HepG2 (cell line): Measurements from ENCODE around the gene PEX13. TPM values are rescaled to one million over a fixed set of nuclear protein-coding genes. Genes with fewer than 3 reads are reported as not detected.

Experiments
- E2F2 ChIP-seq: sonication (generic); formaldehyde crosslinking; IDR thresholded peaks from 2 replicates; pipeline ENCODE4 v1.4.0; 2020; ENCODE audit warnings: missing genetic modification reagents, borderline replicate concordance
- ELF3 ChIP-seq: IDR thresholded peaks from 2 replicates; pipeline ENCODE4 v1.6.1; 2016; ENCODE audit warnings: missing genetic modification reagents, missing compliant biosample characterization
- FOXM1 ChIP-seq: sonication (generic); formaldehyde crosslinking; IDR thresholded peaks from 2 replicates; pipeline ENCODE4 v1.5.0; 2020; ENCODE audit warnings: missing genetic modification reagents
- JARID2 ChIP-seq: sonication (generic); formaldehyde crosslinking; IDR thresholded peaks from 2 replicates; pipeline ENCODE4 v1.8.1; 2023; ENCODE audit warnings: missing genetic modification reagents, inconsistent platforms; ENCODE audit not compliant: insufficient replicate concordance
- JUN ChIP-seq: sonication (generic); formaldehyde crosslinking; IDR thresholded peaks from 2 replicates; pipeline ENCODE4 v1.4.0; 2020; ENCODE audit warnings: mild to moderate bottlenecking, missing genetic modification reagents
- KLF13 ChIP-seq: sonication (generic); formaldehyde crosslinking; IDR thresholded peaks from 2 replicates; pipeline ENCODE4 v1.4.0; 2020; ENCODE audit warnings: mild to moderate bottlenecking, missing genetic modification reagents
- NFYC ChIP-seq: IDR thresholded peaks from 2 replicates; pipeline ENCODE4 v1.6.1; 2016; ENCODE audit warnings: missing genetic modification reagents, missing compliant biosample characterization
- PAX8 ChIP-seq: sonication (generic); formaldehyde crosslinking; IDR thresholded peaks from 2 replicates; pipeline ENCODE4 v1.8.0; 2022; ENCODE audit warnings: mild to moderate bottlenecking, missing genetic modification reagents, borderline replicate concordance
- PHF21A ChIP-seq: sonication (generic); formaldehyde crosslinking; IDR thresholded peaks from 2 replicates; pipeline ENCODE4 v1.5.0; 2020; ENCODE audit warnings: mild to moderate bottlenecking, missing genetic modification reagents
- RBAK ChIP-seq: sonication (generic); formaldehyde crosslinking; IDR thresholded peaks from 2 replicates; pipeline ENCODE4 v1.5.1; 2020; ENCODE audit warnings: mild to moderate bottlenecking, missing genetic modification reagents
- RFX3 ChIP-seq: IDR thresholded peaks from 2 replicates; pipeline ENCODE4 v1.6.1; 2016; ENCODE audit warnings: missing biosample characterization, missing genetic modification reagents
- SIN3A ChIP-seq: IDR thresholded peaks from 2 replicates; pipeline ENCODE4 v1.6.1; 2011; ENCODE audit warnings: low read depth, mild to moderate bottlenecking, control low read depth, low read length, borderline replicate concordance
- SIN3B ChIP-seq: fragments of 150-350 bp; IDR thresholded peaks from 2 replicates; pipeline ENCODE4 v1.6.1; 2014; ENCODE audit warnings: low read length
- TAF1 ChIP-seq: sonication (generic); formaldehyde crosslinking; IDR thresholded peaks from 2 replicates; pipeline ENCODE4 v1.4.0; 2020; ENCODE audit warnings: missing genetic modification reagents
- TARDBP ChIP-seq: sonication (generic); formaldehyde crosslinking; IDR thresholded peaks from 2 replicates; pipeline ENCODE4 v1.8.0; 2022; ENCODE audit warnings: mild to moderate bottlenecking, missing genetic modification reagents
- ZBTB3 ChIP-seq: sonication (generic); formaldehyde crosslinking; IDR thresholded peaks from 2 replicates; pipeline ENCODE4 v1.4.0; 2020; ENCODE audit warnings: low read depth, mild to moderate bottlenecking, moderate library complexity, missing genetic modification reagents, borderline replicate concordance
- ZFY ChIP-seq: sonication (generic); formaldehyde crosslinking; IDR thresholded peaks from 2 replicates; pipeline ENCODE4 v1.4.0; 2020; ENCODE audit warnings: missing genetic modification reagents
- ZNF121 ChIP-seq: sonication (generic); formaldehyde crosslinking; IDR thresholded peaks from 2 replicates; pipeline ENCODE4 v1.5.0; 2020; ENCODE audit warnings: mild to moderate bottlenecking, missing genetic modification reagents
- ZNF256 ChIP-seq: sonication (generic); formaldehyde crosslinking; conservative IDR thresholded peaks from 2 replicates; pipeline ENCODE4 v1.4.0; 2020; ENCODE audit warnings: missing genetic modification reagents
- ZNF441 ChIP-seq: sonication (generic); formaldehyde crosslinking; IDR thresholded peaks from 2 replicates; pipeline ENCODE4 v1.7.0; 2021; ENCODE audit warnings: missing genetic modification reagents, borderline replicate concordance
- ZNF569 ChIP-seq: sonication (generic); formaldehyde crosslinking; IDR thresholded peaks from 2 replicates; pipeline ENCODE4 v1.5.0; 2020; ENCODE audit warnings: mild to moderate bottlenecking, missing genetic modification reagents, moderate library complexity, borderline replicate concordance
- ZSCAN22 ChIP-seq: sonication (generic); formaldehyde crosslinking; IDR thresholded peaks from 2 replicates; pipeline ENCODE4 v1.4.0; 2020; ENCODE audit warnings: mild to moderate bottlenecking, missing genetic modification reagents
- ZSCAN31 ChIP-seq: sonication (generic); formaldehyde crosslinking; IDR thresholded peaks from 2 replicates; pipeline ENCODE4 v1.5.0; 2020; ENCODE audit warnings: low read depth, mild to moderate bottlenecking, missing genetic modification reagents
- polyA plus RNA-seq, 8 experiments: library from polyadenylated mRNA; depleted of rRNA in 3 of 8; stranded (reverse) in 7 of 8; unstranded in 1 of 8; fragments of >200 nt; fragmentation: Illumina TruSeq in 4 of 8; extraction: Trizol in 4 of 8; gene quantifications; 2 replicates each; pipeline versions ENCODE4 v1.2.1 to v1.2.3, GENCODE V29; 2011 to 2016; ENCODE audit warnings: low read depth in 4 of 8, missing spikeins in 1 of 8, mixed read lengths in 1 of 8; ENCODE audit not compliant: insufficient read depth in 1 of 8
- total RNA-seq, 5 experiments: library from RNA; depleted of rRNA; stranded (reverse); fragments of >200 nt; fragmentation: Illumina TruSeq; extraction: Trizol; gene quantifications; 2 replicates each; pipeline ENCODE4 v1.2.3, GENCODE V29; 2016; ENCODE audit warnings: low read depth in 1 of 5
- TF ChIP-seq, protein P1 (sequence below): sonication (generic); formaldehyde crosslinking; IDR thresholded peaks from 2 replicates; pipeline ENCODE4 v1.4.0; 2020; ENCODE audit warnings: mild to moderate bottlenecking, low read depth, missing genetic modification reagents
- TF ChIP-seq, protein P2 (sequence below): sonication (generic); formaldehyde crosslinking; IDR thresholded peaks from 2 replicates; pipeline ENCODE4 v1.4.0; 2020; ENCODE audit warnings: mild to moderate bottlenecking, missing genetic modification reagents

Gene PEX13
- total and polyA plus RNA-seq, 2 of the 13 experiments (the other 11 are each of a cell fraction or from before 2014, with no cell fraction given), result 47.9 to 75.9 TPM

GRCh38 chr2:61065714-61066709 lies 48.5 kb downstream of the PEX13 start, which contains the start of gene SANBR (continued):
- TF ChIP-seq, protein P1, sequence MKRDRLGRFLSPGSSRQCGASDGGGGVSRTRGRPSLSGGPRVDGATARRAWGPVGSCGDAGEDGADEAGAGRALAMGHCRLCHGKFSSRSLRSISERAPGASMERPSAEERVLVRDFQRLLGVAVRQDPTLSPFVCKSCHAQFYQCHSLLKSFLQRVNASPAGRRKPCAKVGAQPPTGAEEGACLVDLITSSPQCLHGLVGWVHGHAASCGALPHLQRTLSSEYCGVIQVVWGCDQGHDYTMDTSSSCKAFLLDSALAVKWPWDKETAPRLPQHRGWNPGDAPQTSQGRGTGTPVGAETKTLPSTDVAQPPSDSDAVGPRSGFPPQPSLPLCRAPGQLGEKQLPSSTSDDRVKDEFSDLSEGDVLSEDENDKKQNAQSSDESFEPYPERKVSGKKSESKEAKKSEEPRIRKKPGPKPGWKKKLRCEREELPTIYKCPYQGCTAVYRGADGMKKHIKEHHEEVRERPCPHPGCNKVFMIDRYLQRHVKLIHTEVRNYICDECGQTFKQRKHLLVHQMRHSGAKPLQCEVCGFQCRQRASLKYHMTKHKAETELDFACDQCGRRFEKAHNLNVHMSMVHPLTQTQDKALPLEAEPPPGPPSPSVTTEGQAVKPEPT, result peak; percentile 53; the same call in 1 of the 2 replicates
- TF ChIP-seq JARID2 (CRISPR knock-in tag) (no peak), FOXM1 (CRISPR knock-in tag) (no peak), PHF21A (CRISPR knock-in tag) (peak; percentile 84), ZBTB3 (CRISPR knock-in tag) (0 out of 2 replicates have a peak, but pooled peaks have one; percentile 17), ZNF121 (CRISPR knock-in tag) (peak; percentile 24; the same call in 1 of the 2 replicates), JUN (CRISPR knock-in tag) (no peak; the same call in 1 of the 2 replicates), RBAK (CRISPR knock-in tag) (no peak), ZNF569 (no peak), PAX8 (CRISPR knock-in tag) (0 out of 2 replicates have a peak, but pooled peaks have one; percentile 67), ZSCAN31 (peak; percentile 77), ZNF441 (no peak; the same call in 1 of the 2 replicates), ZFY (peak; percentile 83), SIN3B (peak; percentile 18), TARDBP (no peak), ZNF256 (no peak), ZSCAN22 (CRISPR knock-in tag) (peak; percentile 74; the same call in 1 of the 2 replicates), E2F2 (CRISPR knock-in tag) (no peak), SIN3A (no peak; the same call in 1 of the 2 replicates), ELF3 (CRISPR knock-in tag) (peak; percentile 82), TAF1 (CRISPR knock-in tag) (peak; percentile 68), KLF13 (no peak), NFYC (CRISPR knock-in tag) (peak; percentile 81), RFX3 (CRISPR knock-in tag) (no peak)
- TF ChIP-seq, protein P2, sequence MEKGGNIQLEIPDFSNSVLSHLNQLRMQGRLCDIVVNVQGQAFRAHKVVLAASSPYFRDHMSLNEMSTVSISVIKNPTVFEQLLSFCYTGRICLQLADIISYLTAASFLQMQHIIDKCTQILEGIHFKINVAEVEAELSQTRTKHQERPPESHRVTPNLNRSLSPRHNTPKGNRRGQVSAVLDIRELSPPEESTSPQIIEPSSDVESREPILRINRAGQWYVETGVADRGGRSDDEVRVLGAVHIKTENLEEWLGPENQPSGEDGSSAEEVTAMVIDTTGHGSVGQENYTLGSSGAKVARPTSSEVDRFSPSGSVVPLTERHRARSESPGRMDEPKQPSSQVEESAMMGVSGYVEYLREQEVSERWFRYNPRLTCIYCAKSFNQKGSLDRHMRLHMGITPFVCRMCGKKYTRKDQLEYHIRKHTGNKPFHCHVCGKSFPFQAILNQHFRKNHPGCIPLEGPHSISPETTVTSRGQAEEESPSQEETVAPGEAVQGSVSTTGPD (CRISPR knock-in tag), result no peak
